Motor neuron (in vitro differentiated cells): ENCODE data around the gene MYO1H. TPM values are rescaled to one million over a fixed set of nuclear protein-coding genes. Genes with fewer than 3 reads are reported as not detected.

Experiments used
- ATAC-seq, 8 experiments: fragments of 200-7000 bp; cut with Tn5 transposase; replicated peaks in 6 of 8; 2 replicates each; pipeline ENCODE4 v1.8.0; 2021; ENCODE audit warnings: mild to moderate bottlenecking in 8 of 8, moderate library complexity in 8 of 8
- H3K27ac ChIP-seq, 2 donors: fragments of 250-450 bp; sonication (Bioruptor Pico); 2 replicates each; pipeline ENCODE4 v1.9.0; 2021; ENCODE audit warnings: antibody characterized with exemption in 2 of 2, mild to moderate bottlenecking in 2 of 2, moderate library complexity in 1 of 2
- H3K4me1 ChIP-seq, 2 donors: fragments of 250-450 bp; sonication (Bioruptor Pico); replicated peaks in 1 of 2; 2 replicates each; pipeline ENCODE4 v1.6.1; 2021; ENCODE audit warnings: antibody characterized with exemption in 2 of 2, mild to moderate bottlenecking in 2 of 2, moderate library complexity in 1 of 2
- H3K4me3 ChIP-seq, 5 donors: fragments of 250-450 bp; sonication (Bioruptor Pico); 2 replicates each; pipeline ENCODE4 v1.9.0; 2021; ENCODE audit warnings: antibody characterized with exemption in 5 of 5, mild to moderate bottlenecking in 5 of 5, moderate library complexity in 4 of 5
- WGBS, 10 experiments: fragments of 450-650 bp; shearing (Covaris generic); methylation state at CpG; one replicate each; pipeline ENCODE4 v1.0.0; 2022; 5-methylcytosine and 5-hydroxymethylcytosine counted together
- in situ Hi-C, 9 experiments: fragments of 400-800 bp; cut with MboI; loops; one replicate each; pipeline ENCODE4 v1.15.0; 2021; ENCODE audit warnings: low sequenced_read_pairs in 9 of 9, low pct_unique_long_range_greater_than_20kb in 2 of 9; ENCODE audit not compliant: unreplicated experiment in 9 of 9
- total RNA-seq, 8 experiments: library from RNA; unstranded; fragments of 300-600 nt; gene quantifications; 2 replicates each; pipeline versions ENCODE4 v1.2.3 to v1.2.4, GENCODE V29; 2022

Gene MYO1H
- total RNA-seq, 8 experiments from 2014 or later = 0.09 to 0.95 (median 0.46) TPM

GRCh38 chr12:109459247-109459646 lies 111.5 kb downstream of the MYO1H start:
- in situ Hi-C loops = no loop called here
- Histone ChIP-seq H3K4me3 (no peak overlapping the region), H3K27ac (peak overlapping the region in 1 of 2 donors; percentile 46), H3K4me1 (peaks cover 50 to 56% of the 10 kb centered on the region in 2 donors)
- no peak for ATAC-seq
- WGBS, 10 experiments = 0 to 89% (median 50%) methylated on average over 3 to 6 of the region's 6 CpGs

GRCh38 chr12:109460538-109460937 lies 112.8 kb downstream of the MYO1H start:
- no peak for ATAC-seq
- H3K4me1 ChIP-seq = peaks cover 54 to 59% of the 10 kb centered on the region in 2 donors
- no peak overlapping the region for H3K27ac ChIP-seq
- 92 to 100% methylated on average over 1 to 7 of the region's 13 CpGs; no CpG with 5 or more reads in 8 of the 10 experiments for WGBS, 10 experiments
- H3K4me3 ChIP-seq = no peak overlapping the region
- in situ Hi-C loops = no loop called here

GRCh38 chr12:109461049-109461845 lies 113.5 kb downstream of the MYO1H start:
- 29 to 96% (median 54%) methylated on average over 1 to 4 of the region's 8 CpGs; no CpG with 5 or more reads in 3 of the 10 experiments for WGBS, 10 experiments
- H3K4me3 ChIP-seq = no peak overlapping the region
- in situ Hi-C loops = no loop called here
- H3K4me1 ChIP-seq = peaks cover 54 to 59% of the 10 kb centered on the region in 2 donors
- peak in 1 of 8 experiments; percentile 4 for ATAC-seq
- no peak overlapping the region for H3K27ac ChIP-seq

GRCh38 chr12:109461846-109462756 lies 114.4 kb downstream of the MYO1H start:
- Histone ChIP-seq H3K27ac (peak overlapping the region in 1 of 2 donors; percentile 44), H3K4me1 (peaks cover 54 to 59% of the 10 kb centered on the region in 2 donors), H3K4me3 (no peak overlapping the region)
- in situ Hi-C loops = no loop called here
- ATAC-seq = peak; percentile 39 to 90 (median 68)
- WGBS, 10 experiments = 0 to 74% (median 44%) methylated on average over 1 to 7 of the region's 13 CpGs; no CpG with 5 or more reads in 1 of the 10 experiments

GRCh38 chr12:109462868-109463692 lies 115.4 kb downstream of the MYO1H start:
- Histone ChIP-seq H3K4me3 (no peak overlapping the region), H3K27ac (peak overlapping the region in 1 of 2 donors; percentile 44), H3K4me1 (peaks cover 46 to 51% of the 10 kb centered on the region in 2 donors)
- 0 to 20% (median 7%) methylated on average over 2 to 10 of the region's 14 CpGs; no CpG with 5 or more reads in 3 of the 10 experiments for WGBS, 10 experiments
- peak; percentile 50 to 76 (median 66) for ATAC-seq
- in situ Hi-C loops = no loop called here

- Histone ChIP-seq H3K27ac (no peak overlapping the region), H3K4me3 (no peak overlapping the region), H3K4me1 (peaks cover 40 to 45% of the 10 kb centered on the region in 2 donors)
- WGBS, 10 experiments = 0 to 67% (median 20%) methylated on average over 1 to 3 of the region's 5 CpGs; no CpG with 5 or more reads in 3 of the 10 experiments
- peak in 2 of 8 experiments; percentile 13 to 27 for ATAC-seq
- in situ Hi-C loops = no loop called here
Measured at GRCh38 chr12:109463756-109464155, 116.1 kb downstream of the MYO1H start.

- ATAC-seq = no peak
- no peak overlapping the region for H3K4me3 ChIP-seq
- no peak overlapping the region for H3K27ac ChIP-seq
- 70 to 100% (median 92%) methylated on average over 1 to 14 of the region's 14 CpGs for WGBS, 10 experiments
- in situ Hi-C loops = no loop called here
- peaks cover 32 to 36% of the 10 kb centered on the region in 2 donors for H3K4me1 ChIP-seq
Measured at GRCh38 chr12:109464642-109465351, 117.1 kb downstream of the MYO1H start.

- ATAC-seq = no peak
- peaks cover 29 to 33% of the 10 kb centered on the region in 2 donors for H3K4me1 ChIP-seq
- in situ Hi-C loops = no loop called here
- H3K4me3 ChIP-seq = no peak overlapping the region
- no peak overlapping the region for H3K27ac ChIP-seq
- 33 to 100% (median 85%) methylated on average over 1 to 2 of the region's 2 CpGs; no CpG with 5 or more reads in 4 of the 10 experiments for WGBS, 10 experiments
Measured at GRCh38 chr12:109466305-109466704, 118.6 kb downstream of the MYO1H start.

- Histone ChIP-seq H3K4me3 (no peak overlapping the region), H3K4me1 (peaks cover 28% of the 10 kb centered on the region in 2 donors), H3K27ac (no peak overlapping the region)
- in situ Hi-C loops = no loop called here
- no peak for ATAC-seq
- WGBS, 10 experiments = 77 to 100% (median 87%) methylated on average over 2 to 3 of the region's 3 CpGs; no CpG with 5 or more reads in 7 of the 10 experiments
Measured at GRCh38 chr12:109466821-109467220, 119.1 kb downstream of the MYO1H start.

GRCh38 chr12:109467978-109468676 lies 120.4 kb downstream of the MYO1H start:
- no peak overlapping the region for H3K27ac ChIP-seq
- in situ Hi-C loops = no loop called here
- H3K4me1 ChIP-seq = peaks cover 15% of the 10 kb centered on the region in 2 donors
- WGBS, 10 experiments = 51 to 100% (median 73%) methylated on average over 1 to 4 of the region's 8 CpGs; no CpG with 5 or more reads in 5 of the 10 experiments
- no peak overlapping the region for H3K4me3 ChIP-seq
- ATAC-seq = peak in 2 of 8 experiments; percentile 9 to 30

GRCh38 chr12:109469517-109469916 lies 121.8 kb downstream of the MYO1H start:
- in situ Hi-C loops = no loop called here
- ATAC-seq = peak in 3 of 8 experiments; percentile 56 to 77 (median 73)
- Histone ChIP-seq H3K4me1 (peaks cover under 1% of the 10 kb centered on the region in 2 donors), H3K4me3 (no peak overlapping the region), H3K27ac (no peak overlapping the region)
- 28 to 100% (median 100%) methylated on average over 1 to 9 of the region's 10 CpGs; no CpG with 5 or more reads in 5 of the 10 experiments for WGBS, 10 experiments
